Activated CD4-positive, alpha-beta T cell treated with anti-CD3 and anti-CD28 coated beads for 48 hours (primary cell): ENCODE data around the gene RBM7.

Source experiments
- DNase-seq: peaks from one replicate; pipeline ENCODE4 v3.0.0-alpha.2; 2020

Gene RBM7

GRCh38 chr11:114449845-114450244 is 49.4 kb downstream of the RBM7 start:
- DNase-seq = no peak

GRCh38 chr11:114452399-114452798 is 51.9 kb downstream of the RBM7 start:
- no peak for DNase-seq
